ENCODE measurements around the gene PCARE.

PCARE gene

GRCh38 chr2:29062371-29062770 lies 12.0 kb downstream of the PCARE start:
- no peak for DNase-seq

GRCh38 chr2:29061616-29062015 lies 12.7 kb downstream of the PCARE start:
- no peak for DNase-seq

DNA sequence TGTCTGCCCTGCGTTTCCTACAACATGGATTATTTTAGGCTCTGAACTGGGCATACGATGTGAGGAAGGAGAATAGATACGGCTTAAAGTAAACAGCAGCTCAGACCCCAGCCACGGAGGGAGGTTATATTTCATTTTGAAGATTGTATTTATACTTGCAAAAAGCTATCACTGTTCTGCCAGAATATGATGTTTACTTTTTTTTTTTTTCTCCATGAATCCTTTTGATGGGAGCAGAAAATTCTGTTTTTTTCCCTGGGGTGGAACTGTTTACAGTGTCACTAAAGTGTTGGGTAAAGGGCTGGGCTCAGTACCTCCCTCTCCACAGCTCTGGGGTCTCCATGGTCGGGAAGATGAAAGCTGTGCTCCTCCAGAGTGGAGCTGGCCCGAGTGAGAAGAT lies 13.1 kb downstream of the PCARE start:
- no peak for DNase-seq

GRCh38 chr2:29060441-29060840 lies 13.9 kb downstream of the PCARE start:
- DNase-seq = no peak

- no peak for DNase-seq
Observed at GRCh38 chr2:29059624-29060023, 14.7 kb downstream of the PCARE start.

DNA sequence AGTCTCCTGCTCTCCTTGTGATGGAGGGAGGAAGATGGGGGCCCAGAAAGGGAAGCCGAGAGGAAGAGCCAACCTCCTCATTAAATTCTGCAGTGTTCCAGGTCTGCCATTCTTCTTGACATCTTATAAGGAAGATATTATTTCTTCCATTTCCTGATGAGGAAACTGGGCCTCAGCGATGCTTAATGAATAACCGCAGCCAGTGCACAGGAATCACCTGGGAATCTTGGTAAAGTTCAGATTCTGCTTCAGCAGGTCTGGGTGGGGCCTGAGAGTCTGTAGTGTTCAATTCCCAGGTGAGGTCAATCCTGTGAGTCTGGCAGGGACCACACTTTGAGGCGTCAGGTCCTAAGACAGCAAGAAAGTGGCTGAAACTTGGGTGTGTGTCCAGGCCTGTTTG lies 17.3 kb downstream of the PCARE start:
- no peak for DNase-seq

DNA sequence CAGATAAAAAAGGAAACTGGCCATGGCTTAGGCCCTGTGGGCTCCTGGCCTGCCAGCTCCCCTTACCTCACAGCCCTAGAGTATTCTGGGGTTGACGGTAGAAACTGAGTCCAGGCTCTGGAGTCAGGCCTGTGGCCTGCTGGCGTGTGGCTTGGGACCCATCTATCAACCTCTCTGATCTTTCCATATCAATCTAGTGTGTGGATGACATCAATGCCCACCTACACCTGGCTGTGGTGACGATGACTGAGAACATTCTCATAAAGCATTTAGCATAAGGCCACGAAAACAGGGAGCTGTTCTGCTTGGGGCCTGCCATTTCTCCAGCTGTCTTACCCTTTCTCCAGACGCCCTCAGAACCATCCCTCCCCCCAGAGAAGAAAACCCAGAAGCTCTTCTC lies 17.9 kb downstream of the PCARE start:
- no peak for DNase-seq

DNA sequence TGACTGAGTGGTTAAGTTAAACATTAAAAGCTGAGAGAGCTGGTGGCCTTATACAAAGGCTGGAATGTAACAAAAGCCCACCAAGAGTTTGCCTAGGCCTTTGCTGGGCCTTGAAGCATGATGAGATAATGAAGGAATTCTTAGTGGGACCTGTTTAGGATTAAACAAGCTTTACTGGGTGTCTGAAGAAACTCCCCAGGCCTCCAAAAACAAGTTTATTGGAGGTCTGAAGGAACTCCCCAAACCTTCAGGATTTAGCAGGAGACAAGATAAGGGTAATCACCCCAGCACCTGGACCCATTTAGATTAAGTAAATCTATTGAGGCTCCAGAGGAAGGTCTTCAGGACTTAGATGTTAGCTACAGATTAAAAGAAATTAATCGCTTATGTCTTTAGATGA lies 18.7 kb downstream of the PCARE start:
- no peak for DNase-seq

GRCh38 chr2:29054430-29054829 lies 19.9 kb downstream of the PCARE start:
- DNase-seq = no peak

GRCh38 chr2:29053670-29054400 lies 20.5 kb downstream of the PCARE start:
- DNase-seq = no peak

GRCh38 chr2:29053223-29053622 lies 21.1 kb downstream of the PCARE start:
- DNase-seq = no peak

DNA sequence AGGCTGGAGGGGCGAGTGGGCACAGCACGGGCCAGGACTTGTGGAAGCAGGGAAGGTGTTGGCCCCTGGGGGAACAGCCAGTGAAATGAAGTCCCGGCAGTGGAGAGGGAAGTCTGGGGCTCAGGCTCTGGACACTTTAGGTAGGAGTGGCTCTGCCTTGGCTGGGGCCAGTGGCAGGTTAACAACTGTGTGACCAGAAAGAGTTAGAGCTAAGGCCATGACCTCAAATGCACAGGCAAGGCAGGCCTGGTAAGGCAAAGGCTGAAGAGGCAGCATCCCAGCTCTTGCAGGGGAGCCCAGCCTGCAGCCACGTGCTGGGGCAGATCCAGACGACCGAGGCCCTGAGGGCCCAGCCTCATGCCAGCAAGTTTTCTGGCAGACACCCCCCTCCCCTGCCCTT lies 21.5 kb downstream of the PCARE start:
- no peak for DNase-seq

DNA sequence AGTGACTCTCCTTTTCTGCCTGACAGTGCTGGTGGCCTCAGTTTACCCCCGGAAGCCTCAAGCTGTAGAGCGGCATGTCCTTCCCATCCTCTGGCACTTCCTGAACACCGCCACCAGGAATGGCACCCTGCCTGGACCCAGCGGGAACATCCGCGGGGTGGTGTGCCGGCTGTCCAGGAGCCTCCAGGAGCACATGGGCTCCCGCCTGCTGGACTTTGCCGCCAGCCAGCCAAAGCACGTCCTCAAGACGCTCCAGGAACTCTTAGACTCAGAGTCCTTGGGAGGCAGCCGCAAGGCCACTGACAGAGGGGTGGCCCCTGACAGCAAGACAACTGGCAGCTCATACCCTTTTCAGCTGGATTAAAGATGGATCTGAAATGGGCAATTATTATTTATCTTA lies 22.6 kb downstream of the PCARE start:
- no peak for DNase-seq

- DNase-seq = no peak
Observed at GRCh38 chr2:29050591-29050990, 23.7 kb downstream of the PCARE start.

DNA sequence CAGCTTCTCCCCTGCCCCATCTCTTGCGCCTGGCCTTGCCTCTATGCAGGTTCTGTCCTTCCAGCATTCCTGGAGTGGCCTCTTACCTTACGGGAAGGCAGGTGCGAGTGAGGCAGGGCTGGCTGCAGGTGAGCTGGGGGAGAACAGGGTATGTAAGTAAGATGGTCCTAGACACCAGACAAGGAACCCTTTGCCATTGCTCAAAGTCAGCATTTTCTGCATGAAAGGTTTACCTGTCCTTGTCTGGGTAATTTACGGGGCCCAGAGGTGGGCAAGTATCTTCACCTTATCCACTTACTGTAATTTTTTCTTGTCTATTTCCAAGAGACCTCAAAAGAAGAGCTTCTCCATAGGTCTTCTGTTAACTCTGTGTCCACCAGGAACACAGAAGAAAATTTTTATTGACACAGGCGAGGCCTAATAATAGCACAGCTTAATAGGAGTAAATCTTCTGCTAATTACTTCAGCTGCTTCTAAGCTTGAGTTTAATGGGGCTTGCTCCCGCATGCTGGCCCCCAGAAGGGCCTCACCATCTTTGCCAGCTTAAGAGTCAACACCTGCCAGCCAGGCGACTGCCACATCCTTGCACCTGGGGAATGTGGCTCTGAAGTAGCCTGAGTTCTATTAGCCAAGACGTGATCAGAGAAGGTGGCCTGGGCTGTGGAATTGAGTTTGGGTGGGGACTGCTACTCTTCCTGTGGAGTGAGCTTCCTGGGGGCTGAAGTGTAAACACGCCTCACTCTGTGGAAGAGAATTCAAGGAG lies 27.1 kb downstream of the PCARE start:
- DNase-seq = no peak

GRCh38 chr2:29046321-29046720 lies 28.0 kb downstream of the PCARE start:
- DNase-seq = no peak

GRCh38 chr2:29044459-29044858 lies 29.9 kb downstream of the PCARE start:
- no peak for DNase-seq

DNA sequence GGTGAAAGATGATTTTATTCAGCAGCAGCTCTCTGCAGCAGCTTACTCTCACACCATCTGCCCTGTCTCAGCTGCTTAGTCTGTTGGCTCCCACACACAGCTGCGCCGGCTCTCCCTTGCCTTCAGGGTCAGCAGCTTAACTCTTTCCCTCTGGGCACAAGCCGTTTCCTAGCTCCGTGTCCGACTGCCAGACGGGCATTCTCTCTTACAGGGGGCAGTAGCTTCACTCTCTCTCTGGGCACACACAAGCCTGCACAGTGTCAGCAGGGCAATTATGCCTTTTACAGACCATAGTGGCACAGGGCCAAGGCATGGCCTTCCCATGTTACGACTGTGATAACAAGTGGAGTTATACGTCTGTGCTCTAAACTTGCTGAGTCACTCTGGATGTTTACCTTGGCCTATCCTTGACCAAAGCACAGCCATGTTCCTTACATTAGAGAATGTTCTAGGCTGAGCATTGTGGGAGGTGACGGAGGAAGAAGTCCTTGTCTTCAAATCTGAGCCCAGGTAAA lies 31.7 kb downstream of the PCARE start:
- no peak for DNase-seq

DNA sequence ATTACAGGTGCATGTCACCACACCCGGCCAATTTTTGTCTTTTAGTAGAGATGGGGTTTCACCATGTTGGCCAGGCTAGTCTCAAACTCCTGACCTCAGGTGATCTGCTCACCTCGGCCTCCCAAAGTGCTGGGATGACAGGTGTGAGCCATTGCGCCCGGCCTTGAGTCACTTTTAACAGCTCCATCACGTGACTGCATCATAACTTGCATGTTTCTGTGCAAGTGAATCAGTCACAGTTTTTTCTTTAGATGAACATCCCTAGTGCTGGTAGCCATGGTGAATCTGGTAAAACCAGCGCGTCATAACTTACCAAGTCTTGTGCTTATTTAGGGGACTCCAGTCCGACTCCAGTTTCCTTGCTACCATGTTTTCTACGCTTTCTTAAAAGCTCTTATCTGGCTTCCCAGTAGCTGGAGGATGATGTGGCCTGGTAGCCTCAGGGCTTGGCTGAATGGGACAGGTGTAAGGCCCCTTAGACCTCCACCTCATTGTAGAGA lies 33.1 kb downstream of the PCARE start:
- no peak for DNase-seq

DNA sequence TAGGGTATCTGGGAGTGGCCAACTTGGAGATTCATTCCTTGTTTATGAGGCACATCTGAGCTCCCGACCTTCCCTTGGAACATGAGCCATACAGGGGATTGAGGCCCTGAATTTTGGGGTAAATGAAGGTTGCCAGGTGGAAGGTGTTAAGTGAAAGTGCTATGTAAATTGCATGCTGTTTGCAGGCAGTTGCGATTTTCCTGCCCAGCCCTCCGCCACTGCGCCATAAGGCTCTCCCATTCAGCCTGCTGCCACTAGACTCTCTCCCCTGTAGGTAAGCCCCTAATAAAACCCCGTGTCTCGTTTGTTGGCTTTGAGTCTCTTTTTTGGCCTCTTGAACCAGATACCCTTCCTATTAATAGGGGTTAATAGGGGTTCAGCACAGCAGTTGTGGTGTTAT lies 33.8 kb downstream of the PCARE start:
- DNase-seq = no peak

GRCh38 chr2:29039718-29040480 lies 34.4 kb downstream of the PCARE start:
- no peak for DNase-seq

- no peak for DNase-seq
Observed at GRCh38 chr2:29035016-29035745, 39.1 kb downstream of the PCARE start.

- DNase-seq = no peak
Observed at GRCh38 chr2:29033656-29034055, 40.7 kb downstream of the PCARE start.

Data from CD4-positive, alpha-beta T cell treated with Interferon alpha-2 for 1 hour (primary cell).